ENCODE measurements around the gene CACNA1D.
"Not testable (repeated sequence)": the region's sequence is repeated elsewhere in the genome, so short reads cannot be mapped to it uniquely, and the experiment has no call there.

CACNA1D gene

DNA sequence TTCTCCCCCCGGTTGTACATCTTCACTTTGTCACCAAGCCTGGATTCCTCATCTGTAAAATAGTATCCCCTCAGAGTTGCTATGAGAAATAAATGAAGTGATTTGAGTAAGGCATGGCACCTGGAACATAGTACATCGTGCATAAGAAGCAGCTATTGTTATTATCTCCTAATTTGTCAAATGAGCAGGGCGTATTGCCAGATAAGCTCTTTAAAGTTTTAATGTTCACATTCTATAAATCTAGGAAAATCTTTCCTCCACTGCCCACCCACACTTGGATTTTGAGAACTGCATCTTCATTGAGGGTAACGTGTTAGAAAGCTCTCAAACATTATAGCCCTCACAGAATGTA is 32.3 kb downstream of the CACNA1D start:
- DNase-seq (ENCODE audit: low read depth, low spot score), result no peak

DNA sequence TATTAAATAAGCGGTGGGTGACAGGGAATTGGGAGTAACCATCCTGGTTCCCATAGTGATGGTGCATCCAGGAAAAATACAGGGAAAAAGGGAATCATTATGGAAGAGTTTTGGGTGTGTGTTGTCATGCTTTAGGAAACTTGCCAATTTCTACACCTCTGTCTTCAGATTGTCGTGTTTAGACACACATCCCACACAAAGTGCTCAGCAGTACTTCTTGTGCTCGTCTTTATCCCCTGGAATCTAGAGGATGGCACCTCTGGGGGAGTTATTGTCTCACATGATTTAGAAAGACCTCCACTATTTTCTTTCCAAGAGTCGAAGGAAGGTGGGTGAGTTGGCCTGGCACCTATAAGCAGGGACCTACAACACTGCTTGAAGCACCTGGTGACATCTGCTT is 35.8 kb downstream of the CACNA1D start:
- DNase-seq (ENCODE audit: low read depth, low spot score), result no peak

- no peak for DNase-seq (ENCODE audit: low read depth, low spot score)
These were observed 37.3 kb downstream of the CACNA1D start for GRCh38 chr3:53531749-53532148.

- DNase-seq (ENCODE audit: low read depth, low spot score), result no peak
These were observed 39.1 kb downstream of the CACNA1D start for GRCh38 chr3:53533472-53533871.

GRCh38 chr3:53534216-53534615 is 39.8 kb downstream of the CACNA1D start:
- no peak for DNase-seq (ENCODE audit: low read depth, low spot score)

DNA sequence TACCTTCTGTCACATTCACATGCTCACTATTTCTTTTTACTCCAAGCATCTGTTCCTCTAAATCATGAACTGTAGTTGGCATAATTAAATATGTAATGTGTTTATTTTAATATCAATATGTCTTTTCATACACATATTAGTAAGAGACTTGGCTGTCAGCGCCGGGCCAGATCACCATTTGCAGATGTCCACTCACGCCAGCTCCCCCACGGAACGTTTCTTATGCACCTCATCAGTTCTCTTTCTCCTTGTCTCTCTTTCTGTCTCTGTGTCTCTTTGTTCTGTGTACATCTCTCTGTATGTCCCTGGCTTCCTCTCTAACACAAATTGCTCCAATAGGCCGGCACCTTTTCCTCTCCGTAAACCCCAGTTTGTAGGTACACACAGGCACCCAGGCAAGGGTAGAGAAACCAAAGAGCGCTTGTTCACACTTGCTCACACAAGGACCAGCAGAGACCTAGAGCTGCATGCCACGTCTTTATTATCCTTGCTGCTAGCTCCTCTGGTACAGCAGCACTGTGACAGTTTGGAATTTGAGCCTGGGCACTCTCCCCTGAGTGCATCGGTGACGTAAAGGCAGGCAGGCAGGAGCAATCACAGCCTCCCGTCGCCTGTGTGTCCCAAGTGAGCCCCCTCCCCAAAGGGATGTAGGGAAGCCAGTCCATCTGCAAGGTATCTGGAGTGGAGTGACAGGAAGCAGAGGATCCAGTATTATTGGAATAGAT is 40.4 kb downstream of the CACNA1D start:
- no peak for DNase-seq (ENCODE audit: low read depth, low spot score)

DNA sequence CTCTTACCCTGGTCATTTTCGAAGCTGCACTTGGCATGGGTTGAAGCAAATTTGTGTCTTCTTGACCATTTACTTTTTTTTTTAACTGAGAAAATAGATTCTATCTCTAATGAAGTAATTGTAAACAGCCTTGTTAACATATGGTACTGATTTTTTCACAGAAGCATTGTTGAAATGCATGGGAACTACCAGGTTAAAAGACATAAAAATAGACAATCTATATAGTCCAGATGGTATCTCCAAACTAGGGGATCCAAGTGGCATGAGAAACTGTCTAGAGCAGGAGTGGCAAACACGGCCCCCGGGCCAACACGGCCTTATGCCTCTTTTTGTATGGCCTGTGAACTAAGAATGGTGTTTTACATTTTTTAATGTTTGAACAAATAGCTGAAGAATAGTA is 41.9 kb downstream of the CACNA1D start:
- DNase-seq (ENCODE audit: low read depth, low spot score), result no peak

DNA sequence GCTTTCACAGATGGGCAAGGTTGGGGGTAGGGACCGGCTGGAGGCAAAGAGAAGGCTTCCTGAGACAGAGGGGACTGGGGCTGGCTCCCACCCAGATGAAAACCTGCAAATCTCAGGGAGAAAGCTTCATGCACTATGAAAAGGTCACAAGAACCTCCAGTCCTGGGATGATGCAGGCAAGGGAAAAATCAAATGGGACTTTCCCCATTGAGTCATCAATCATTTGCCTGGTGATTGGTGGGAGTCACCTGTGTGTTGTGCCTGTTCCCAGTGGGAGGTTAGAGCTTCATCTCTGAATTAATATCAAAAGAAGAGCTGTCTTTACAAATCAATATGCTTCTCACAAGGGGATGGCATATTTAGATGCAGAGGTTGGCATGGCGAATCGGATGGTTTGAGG is 49.9 kb downstream of the CACNA1D start:
- DNase-seq (ENCODE audit: low read depth, low spot score), result no peak

DNA sequence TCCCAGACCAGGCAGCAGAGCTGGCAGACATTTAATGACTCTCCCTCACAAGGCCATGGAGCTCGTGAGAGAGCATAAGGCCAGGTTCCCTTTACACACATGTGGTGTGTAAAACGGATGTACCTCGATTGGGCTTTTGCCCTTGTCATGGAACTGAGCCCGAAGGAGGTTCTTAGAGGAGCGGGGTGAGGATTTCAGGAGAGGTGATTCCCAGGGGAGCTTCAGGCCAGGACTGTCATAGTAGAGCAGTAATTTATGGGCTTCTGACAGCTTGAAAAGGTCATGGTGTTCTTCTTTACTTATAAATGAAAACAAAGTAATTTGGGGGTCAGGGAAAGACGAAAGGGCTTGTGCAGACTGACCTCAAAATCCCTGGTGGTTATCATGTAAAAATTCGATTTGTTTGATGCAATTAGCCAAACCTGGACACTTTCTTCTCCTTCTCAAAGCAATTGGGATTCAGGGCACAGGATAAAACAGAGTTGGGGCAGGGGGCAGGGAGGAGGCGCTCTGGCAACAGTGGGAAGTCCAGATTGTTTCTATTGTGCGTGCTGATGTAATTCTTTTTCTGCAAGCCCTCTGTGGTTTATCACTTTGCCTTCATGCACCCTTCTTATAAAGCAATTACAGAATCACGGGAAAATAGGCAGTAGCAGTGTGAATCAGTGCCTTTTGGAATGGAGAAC is 51.0 kb downstream of the CACNA1D start:
- DNase-seq (ENCODE audit: low read depth, low spot score), result no peak

GRCh38 chr3:53545996-53546359 is 51.6 kb downstream of the CACNA1D start:
- no peak for DNase-seq (ENCODE audit: low read depth, low spot score)

- DNase-seq (ENCODE audit: low read depth, low spot score), result no peak
These were observed 52.9 kb downstream of the CACNA1D start for GRCh38 chr3:53547327-53547726.

GRCh38 chr3:53550005-53550620 is 55.7 kb downstream of the CACNA1D start:
- no peak for DNase-seq (ENCODE audit: low read depth, low spot score)

DNA sequence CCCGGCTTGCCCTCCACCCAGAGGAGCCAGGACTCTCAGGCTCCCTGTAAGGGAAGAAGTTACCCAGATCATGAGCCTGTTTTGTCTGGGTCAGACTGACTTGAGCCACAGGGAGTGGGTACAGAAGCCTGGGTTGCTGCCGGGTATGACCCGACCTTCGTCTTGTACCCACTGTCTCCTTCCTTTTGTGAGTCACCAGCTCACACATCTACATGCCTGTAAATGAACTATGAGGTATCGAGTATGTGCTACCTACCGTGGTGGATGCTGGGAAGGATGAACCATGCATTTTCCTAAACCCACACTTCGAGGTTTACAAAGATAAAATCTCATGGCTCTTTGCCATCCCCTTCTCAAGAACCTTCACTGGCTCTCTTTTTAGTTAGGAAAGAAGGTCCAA is 56.9 kb downstream of the CACNA1D start:
- no peak for DNase-seq (ENCODE audit: low read depth, low spot score)

- DNase-seq (ENCODE audit: low read depth, low spot score), result no peak
These were observed 58.3 kb downstream of the CACNA1D start for GRCh38 chr3:53552730-53553129.

GRCh38 chr3:53553200-53553599 is 58.8 kb downstream of the CACNA1D start:
- DNase-seq (ENCODE audit: low read depth, low spot score), result no peak

DNA sequence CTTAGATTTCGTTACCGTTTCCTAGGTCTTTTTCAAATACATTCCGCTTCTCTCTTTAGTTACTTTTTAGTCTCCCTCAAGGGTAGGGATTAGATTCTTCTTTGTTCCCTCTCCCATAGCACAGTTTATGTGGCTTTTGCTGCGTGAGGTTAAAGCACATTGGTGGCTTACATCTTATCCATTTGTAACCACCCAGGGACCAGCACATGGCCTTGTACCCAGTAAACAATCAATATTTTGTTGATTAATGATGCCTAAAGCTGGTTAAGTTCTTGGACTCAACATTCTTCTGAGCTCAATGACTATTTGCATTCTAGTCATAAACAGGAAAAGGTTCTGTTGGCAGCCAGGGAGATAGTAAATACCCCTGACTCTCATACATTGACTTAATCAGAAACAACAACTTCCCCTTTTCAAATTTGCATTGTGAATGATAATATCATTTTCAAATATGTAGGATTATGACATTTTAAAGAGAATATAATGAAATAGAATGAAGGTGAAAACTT is 60.2 kb downstream of the CACNA1D start:
- DNase-seq (ENCODE audit: low read depth, low spot score), result no peak

GRCh38 chr3:53555068-53555588 is 60.7 kb downstream of the CACNA1D start:
- no peak for DNase-seq (ENCODE audit: low read depth, low spot score)

DNA sequence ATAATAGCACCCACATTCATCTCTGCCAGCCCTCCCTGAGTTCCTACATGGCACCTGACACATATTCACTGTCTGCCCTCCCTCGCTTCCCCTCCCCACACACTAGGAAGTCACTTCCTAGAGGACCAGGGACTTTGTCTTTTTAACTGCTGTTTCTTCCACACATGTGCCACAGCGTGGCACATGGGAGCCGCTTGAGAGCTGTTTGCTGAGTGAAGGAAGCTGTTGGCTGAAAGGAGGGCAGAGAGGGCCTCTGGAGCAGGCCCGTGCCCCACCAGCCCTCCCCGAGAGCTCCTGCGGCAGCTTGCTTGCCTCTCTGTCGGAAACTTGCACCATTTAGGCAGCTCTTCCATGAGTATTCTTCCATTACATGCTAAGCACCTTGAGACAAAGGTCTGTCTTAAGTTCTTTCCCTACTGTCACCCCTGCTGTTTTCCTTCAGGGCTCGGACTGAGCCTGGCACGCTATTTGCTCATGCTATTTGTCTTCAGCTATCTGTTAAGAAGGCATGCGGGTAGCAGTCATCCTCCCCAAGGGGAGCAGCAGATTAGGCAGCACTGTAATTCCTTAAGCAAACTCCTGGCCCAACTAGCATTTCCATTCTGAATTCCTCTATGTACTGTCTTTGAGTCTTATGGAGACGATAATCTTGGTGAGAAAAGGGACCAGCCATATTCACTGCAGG is 72.2 kb downstream of the CACNA1D start:
- DNase-seq (ENCODE audit: low read depth, low spot score), result no peak

DNA sequence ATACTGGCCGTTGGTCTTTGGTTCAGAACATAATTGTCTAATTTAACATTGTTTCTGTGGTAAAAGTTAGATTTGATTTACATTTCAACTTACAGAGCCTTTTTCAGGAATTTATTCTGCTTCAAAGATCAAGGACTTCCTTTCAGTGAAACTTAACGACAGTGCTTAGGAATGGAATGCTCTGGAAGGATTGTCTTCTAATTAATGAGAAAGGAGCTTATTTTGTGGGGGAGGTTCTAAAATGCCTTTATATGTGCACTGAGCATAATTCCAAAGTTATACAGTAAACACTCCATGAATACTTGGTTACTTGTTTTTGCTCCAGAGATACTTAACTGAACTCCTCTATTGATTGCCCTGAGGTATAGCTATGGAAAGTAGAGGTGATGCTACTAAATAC is 75.7 kb downstream of the CACNA1D start:
- DNase-seq (ENCODE audit: low read depth, low spot score), result no peak

GRCh38 chr3:53570709-53571108 is 76.3 kb downstream of the CACNA1D start:
- no peak for DNase-seq (ENCODE audit: low read depth, low spot score)

DNA sequence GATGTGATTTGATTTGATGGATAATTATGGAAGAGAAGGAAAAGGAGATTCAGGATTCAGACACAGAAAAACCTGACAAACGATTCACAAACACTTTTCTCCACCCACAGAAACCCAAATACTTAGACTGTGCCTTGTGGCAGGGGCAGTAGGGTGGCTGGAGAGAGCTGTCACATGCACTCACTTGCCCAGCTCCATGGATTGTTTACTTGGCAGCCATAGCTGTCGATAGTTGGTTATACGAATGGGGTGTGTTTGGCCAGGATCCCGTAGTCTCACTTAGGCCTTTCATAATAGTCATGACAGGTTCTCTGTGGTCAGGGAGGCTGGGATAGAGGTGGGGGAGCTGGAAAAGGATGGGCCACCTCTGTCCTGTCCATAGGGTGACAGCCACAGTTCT is 76.9 kb downstream of the CACNA1D start:
- DNase-seq (ENCODE audit: low read depth, low spot score), result no peak

DNA sequence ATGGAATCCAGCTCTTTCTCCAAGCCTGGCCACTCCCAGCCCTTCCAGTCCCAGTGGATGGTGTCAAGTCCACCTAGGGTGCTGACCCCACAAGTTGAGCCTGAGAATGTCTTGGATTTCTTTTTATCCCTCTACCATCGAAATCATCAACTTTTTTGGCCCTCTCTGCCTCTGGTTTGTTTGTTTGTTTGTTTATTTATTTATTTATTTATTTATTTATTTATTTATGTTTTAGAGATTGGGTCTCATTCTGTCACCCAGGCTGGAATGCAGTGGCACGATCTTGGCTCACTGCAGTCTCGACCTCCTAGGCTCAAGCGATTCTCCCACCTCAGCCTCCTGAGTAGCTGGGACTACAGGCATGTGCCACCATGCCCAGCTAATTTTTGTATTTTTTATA is 77.8 kb downstream of the CACNA1D start:
- not testable (repeated sequence) for DNase-seq (ENCODE audit: low read depth, low spot score)
